Measurements from ENCODE around the gene MTA3.

Gene MTA3

DNA sequence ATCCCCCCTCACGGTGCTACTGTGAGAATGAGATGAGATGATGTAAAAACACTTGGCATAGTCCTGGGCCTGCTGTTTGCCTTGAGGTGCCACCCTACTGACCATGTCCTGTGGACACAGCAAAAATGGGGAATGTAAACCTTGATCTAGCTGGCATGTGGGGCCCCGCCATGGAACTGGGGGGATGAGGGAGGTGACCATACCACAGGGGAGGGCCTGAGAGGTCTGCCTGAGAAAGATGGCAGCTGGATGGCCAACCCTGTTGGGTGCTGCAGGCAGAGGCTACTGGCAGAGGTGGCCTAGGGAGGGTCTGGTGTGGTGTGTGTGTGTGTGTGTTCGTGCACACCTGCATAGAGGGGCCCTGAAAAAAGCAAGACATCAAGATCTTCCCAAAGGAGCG lies 223.2 kb downstream of the MTA3 start:
- no peak for ATAC-seq

DNA sequence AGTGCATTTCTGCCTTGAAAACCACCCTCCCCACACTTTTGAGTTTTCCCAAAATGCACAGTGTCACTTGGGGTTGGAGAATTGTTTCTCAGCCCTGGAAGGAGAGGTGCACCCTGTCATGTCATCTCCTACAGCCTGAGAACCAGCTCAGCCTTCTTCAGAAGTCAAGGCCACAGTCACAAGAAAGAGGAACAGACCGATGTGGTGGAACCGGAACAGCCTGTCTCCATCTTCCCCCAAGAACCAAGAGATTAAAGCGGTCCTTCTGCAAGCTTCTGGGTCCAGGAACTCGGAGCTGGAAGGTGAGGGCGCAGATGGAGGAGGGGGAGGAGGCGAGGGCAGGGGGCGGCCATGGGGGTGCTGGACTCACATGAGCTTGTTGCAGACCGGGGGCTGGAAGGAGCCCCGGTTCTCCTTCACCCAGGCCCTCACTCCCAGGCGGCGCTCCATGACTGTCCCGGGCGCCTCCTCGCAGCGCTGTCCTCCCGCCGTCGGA lies 223.7 kb downstream of the MTA3 start:
- peak; percentile 6 to 21 for ATAC-seq

DNA sequence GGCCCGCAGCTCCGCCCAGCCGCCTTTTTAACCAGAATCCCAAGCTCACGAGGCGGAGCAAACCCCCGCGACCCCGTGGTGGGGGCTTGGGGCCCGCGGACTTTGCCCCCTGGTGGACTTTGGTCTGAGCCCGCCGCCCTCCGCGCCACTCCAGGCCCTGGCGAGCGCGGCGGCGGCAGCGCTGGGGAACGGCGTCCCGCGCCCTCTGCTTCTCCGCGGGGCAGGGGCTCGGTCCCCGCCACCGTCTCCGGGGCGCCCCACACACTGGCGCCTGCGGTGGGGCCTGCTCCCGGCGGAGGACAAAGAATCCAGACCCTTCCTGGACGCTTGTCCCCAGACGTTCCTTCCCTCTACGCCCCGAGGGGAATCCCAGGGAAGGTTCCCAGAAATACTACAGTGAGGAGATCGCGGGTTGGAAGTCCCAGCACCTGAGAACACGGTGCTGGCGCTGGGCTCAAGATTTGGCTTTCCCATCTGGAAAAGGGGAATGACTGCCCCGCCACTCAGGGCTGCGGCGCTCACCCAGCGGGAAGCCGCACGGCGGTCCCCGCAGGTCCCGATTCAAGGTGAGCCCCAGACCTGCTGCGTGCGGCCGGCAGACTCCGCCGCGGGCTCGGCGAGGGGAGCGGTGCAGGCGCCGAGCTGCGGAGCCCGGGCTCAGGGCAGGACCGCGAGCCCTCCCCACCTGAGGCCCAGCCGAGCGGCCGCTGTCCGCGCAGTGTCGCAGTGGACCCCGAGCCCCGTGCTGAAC lies 224.3 kb downstream of the MTA3 start, which contains the start of gene HAAO:
HAAO (minus strand) TSS at position 1 of the 751 bp plus-strand sequence. CDS start 47 bp downstream, outside the sequence.
- ATAC-seq = peak; percentile 28 to 47

DNA sequence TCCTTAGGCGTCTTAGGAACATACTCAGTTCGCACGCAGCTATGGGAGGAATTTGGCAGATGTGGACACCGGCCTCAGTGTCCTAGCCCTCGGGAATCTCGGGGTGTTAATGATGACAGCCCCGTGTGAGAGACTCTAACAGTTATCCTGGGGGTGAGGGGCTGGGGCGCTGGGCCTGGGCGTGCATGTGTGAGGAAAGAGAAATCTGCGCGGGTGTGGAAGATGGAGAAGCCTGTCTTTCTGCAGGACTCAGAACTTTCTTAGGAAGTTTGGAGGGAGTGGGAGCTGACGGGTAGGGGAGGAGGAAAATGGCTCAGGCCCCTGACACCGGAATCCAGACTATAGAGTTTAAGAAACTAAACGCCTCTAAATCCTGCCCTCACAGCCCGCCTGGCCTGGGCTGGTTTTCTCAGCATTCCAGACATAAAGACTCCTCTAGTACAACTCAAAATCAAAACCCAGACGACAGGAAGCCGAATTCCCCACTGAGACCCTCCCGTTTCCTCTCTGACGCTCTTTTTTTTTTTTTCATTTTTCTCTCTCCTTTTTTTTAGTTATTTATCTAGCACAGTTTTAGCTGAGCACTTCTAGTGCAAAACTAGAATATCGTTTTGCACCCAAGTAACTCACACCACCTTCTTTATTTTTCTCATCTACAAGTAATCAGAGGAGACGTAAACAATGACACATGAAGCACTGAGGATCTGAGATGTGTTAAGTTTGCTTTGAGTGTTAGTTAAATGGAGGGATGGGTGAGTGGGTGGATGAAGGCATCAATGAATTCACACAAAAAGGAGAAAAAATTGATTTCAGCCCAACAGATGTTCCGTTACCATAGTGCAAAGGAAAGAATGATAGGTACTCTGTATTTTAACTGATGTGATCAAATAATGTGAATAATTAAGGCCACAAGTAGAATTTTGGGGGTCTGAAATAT lies 225.2 kb downstream of the MTA3 start:
- ATAC-seq = no peak

DNA sequence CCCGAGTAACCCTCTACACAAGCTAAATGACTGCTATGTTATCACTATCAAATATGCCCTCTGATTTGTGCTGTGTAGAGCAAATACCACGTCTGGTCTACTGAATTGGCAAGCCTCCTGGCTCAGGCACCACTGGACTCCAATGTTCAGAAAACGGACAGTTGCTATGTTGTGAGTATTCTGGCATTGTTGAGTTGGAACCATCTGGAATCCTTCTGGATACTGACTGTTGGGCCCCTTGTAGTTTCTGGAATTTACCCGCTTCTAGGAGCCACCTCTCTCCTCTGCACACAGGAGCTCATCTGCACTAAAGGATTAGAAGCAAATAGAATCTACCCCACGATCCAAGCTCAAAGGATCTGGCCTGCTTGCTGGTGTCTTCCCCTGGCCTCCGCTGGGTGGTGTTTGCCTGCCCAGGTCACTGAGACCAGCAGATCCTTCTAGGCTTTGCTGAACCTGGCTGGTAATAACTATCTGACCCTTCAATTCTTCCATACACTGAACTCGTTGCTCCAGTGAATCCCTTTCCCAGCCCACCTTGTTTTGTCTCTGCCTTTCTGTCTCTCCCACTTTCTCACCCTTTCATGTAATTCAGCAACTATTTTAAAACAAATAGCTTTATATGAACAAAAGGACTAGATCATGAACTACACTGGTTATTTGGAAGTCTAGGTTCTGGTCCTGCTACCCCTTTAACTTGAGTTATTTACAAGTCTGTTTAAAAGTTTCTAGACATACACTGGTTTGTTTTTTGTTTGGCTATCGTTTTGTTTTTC lies 226.0 kb downstream of the MTA3 start:
- ATAC-seq = no peak

DNA sequence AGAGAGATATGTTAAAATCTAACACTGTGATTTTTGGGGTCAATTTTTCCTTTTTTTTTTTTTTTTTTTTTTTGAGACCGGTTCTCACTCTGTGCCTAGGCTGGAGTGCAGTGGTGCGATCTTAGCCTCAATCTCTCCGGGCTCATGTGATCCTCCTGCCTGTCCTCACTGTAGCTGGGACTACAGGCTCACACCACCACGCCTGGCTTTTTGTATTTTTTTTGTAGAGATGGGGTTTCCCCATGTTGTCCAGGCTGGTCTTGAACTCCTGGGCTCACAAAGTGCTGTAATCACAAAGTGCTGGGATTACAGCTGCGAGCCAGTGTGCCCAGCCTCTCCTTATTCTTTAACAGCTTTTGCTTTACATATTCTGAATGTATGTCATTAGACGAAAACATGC lies 226.8 kb downstream of the MTA3 start:
- no peak for ATAC-seq

DNA sequence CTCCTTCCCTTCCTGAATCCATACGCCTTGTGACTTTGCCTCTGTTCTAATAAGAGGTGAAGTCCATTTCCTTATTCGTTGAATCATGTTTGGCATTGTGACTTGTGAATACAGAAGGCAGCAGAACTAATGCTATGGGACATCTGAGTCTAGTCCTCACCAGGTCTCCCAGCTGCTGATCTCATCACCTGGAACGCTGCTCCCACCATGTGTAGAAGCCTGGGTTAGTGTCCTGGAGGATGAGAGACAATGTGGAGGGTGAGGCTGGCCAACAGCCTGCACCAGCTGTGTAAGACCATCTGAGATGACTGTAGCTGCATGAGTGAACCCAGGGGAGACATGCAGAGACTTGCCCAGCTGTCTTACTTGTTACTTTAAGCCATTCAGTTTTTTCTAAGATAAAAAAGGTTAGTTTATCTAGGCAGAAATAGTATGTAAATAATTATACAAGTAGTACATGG lies 227.4 kb downstream of the MTA3 start:
- no peak for ATAC-seq

DNA sequence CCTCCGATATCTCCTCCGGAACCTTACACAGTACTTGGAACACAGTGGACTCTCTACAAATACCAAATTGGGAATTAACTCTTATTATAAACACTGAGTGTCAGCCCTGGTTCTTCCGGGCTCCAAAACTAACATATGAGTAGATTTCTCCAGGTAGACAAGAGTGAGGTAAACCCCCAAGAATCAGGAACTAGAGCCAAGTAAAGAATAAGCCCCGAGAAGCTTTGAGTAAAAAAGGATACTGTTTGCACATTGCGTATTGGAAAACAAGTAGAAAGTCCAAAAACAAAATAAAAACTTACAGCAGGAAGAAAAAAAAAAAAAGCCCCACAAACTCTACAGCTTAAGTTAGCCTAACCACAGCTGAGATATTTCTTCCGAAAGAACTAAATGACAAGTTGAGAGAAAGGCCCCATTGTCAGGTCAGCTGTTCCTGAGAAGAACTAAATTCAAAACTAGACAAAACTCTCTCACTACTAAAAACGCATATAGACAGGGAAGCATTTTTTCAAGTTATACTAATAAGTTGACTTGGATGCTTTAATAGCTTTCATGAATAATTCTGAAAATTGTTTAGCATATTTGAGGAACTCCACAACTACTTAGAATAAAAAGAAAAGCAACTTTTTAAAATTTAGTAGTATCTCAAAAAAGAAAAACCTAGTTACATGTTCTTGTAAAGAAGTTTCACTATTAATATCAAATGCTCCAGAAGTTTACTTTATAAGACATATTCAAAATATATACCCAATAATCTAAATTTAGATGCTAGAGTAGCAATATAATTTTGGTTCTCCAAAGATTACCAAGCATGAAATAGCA lies 228.2 kb downstream of the MTA3 start:
- peak in 1 of 2 donors; percentile 52 for ATAC-seq

DNA sequence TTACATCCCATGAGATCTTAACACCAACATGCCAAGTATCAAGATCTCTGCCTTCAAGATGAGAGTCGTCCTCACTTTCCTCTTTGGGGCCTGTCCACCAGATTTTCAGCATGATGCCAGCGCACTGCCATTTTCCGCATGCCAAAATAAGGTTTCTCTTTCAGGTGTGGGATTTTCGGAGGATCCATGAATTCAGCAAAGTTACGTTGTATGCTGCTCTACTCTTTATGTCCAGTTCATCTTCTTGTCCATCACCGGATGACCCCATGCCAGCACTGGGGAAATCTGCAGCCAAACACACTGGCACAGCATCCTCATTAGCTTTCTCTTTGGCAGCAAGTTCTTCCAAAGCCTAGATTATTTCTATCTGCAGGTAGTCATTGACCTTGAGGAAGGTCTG lies 228.8 kb downstream of the MTA3 start:
- no peak for ATAC-seq

DNA sequence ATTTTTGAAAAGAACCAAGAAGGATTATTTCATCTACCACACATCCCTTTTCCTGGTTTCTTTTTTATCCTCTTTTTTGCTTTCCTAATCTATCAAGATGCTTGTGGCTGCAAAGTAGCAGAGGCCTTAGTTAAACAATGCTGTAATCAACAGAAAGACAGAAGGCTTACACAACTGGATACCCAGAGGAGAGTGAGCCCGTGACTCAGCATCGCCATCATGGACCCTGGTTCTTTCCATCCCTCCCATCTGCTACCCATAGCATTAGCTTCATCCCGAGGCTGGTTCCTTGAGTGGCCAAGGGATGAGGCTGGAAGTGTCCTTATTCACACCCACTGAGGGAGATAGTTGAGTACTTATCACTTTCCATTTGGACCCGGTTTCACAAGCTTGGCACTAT lies 231.4 kb downstream of the MTA3 start:
- ATAC-seq = no peak

DNA sequence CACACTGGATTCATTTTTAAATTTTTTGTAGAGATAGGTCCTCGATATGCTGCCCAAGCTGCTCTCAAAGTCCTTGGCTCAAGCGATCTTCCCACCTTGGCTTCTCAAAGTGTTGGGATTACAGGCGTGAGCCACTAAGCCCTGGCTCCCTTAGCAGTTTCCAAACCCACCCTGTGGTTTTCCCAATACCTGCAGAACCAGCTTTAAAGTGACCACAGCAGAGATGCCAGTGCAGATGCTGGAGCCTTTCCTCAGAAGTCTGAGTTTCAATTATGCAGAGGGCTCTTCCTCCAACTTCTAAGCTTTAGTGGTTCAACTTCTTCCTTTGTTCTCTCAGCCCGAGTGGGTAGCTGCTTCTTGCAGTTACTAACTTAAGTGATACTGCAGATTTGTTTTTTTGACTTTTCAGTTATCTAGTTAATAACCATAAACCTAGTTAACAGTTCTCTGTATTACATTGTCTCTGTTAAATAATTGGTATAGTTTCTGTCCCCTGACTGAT lies 232.1 kb downstream of the MTA3 start:
- no peak for ATAC-seq

DNA sequence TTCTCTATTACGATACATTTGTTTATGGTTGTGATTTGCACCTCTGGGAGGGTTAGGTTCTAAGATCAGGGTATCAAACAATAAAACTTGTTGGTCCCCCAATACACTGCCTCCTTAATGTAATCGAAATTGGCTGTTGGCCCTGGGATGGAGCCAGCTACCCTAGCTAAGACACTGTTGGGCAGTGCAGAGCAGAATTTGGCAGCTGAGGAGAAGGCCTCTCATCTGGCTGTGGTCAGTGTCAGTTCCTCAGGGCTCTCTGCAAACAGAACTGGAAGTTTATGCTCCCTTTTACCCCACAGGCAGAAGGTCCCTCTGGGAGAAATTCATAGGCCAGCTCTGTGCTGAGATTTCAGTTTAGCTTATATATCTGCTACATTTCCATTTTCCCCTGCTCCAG lies 232.5 kb downstream of the MTA3 start:
- ATAC-seq = no peak

DNA sequence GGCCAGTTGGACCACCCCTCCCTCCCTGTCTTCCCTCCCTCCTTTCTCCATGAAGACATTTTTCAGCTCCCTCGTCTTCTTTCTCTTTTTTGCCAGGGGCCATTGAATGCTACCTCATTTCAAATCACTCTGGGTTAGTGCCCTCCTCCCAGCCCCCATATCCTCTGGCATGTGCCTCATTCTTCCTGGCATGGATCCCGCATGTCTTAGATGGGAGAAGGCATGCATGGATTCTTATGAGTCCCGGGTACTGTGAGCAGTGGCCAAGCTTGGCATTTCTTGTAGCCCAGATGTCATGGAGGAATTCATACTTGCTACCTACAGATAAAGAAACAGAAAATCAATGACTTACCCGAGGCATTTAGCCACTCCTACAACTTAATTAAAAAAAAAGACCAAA lies 232.9 kb downstream of the MTA3 start:
- ATAC-seq = no peak

DNA sequence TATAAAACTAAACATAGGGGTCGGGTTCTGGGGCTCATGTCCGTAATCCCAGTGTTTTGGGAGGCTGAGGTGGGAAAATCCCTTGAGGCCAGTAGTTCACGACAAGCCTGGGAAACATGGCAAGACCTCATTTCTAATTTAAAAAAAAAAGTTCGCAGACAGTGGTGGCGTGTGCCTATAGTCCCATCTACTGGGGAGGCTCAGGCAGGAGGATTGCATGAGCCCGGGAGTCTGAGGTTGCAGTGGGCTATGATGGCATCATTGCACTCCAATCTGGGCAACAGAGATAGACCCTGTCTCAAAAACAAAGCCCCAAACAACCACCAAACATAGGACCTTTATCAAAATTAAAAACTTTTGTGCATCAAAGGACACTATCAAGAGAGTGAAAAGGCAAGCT lies 233.7 kb downstream of the MTA3 start:
- no peak for ATAC-seq

DNA sequence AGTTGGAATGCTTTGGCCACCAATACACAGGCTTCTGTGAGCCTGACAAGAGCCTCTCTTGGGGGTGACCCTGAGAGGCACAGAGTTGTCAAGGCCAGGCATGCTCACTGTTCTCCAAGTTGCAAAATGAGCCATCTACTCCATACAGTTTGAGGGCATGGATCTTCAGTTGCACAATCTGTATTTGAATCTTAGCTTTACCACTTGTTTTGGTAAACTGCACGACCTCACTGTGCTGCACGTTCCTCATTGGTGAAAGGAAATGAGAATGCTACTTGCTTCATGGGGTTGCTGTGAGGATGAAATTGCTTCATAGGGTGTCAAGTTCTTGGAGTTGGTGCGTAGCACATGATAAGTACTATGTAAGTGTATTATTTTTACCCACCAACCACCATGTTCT lies 235.9 kb downstream of the MTA3 start:
- no peak for ATAC-seq

DNA sequence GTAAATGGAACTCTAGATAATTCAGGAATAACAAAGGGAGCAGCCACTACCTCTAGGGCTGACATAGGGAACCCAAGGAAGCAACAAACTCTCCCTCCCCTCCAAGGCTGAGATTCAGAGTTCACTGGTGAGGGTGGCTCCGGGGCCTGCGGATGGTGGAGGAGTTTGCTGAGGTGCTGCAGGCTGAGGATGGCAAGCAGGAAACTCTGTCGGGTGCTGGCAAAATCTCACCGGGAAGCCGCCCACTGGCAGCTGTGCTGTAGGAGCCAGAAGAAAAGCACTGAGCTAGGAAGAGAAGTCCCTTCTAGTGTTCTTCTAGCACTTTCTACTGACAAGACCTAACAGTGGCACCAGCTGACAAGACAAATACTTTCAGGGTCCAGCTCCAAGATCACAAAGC lies 236.5 kb downstream of the MTA3 start:
- ATAC-seq = no peak

All from activated CD4-positive, CD25-positive, alpha-beta regulatory T cell treated with anti-CD3 and anti-CD28 coated beads, Interleukin-2, amount 50 U/mL, for 24 hours (primary cell).